GM19463 (cell line): ENCODE measurements around the gene ELL2.

Experiments used
- ATAC-seq: cut with Tn5 transposase; IDR thresholded peaks from one replicate; pipeline ENCODE4 v1.9.1; 2021; ENCODE audit warnings: mild to moderate bottlenecking, moderate library complexity; ENCODE audit not compliant: unreplicated experiment

Gene ELL2

DNA sequence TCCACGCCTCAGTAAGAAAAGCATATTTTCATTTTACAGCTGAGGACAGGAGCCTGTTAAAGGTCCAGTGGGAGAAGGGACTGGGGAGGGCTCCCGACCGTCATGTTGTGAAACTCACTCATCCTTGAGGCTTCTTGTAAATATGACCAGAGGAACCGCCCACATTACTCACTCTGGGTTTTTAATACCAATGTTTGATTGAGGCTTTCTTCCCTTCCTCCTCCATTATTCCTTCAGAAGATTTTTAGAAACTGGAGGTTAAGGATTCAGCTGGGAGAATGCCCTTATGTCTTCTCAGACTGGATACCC lies 77.7 kb downstream of the ELL2 start:
- peak; percentile 62 for ATAC-seq

DNA sequence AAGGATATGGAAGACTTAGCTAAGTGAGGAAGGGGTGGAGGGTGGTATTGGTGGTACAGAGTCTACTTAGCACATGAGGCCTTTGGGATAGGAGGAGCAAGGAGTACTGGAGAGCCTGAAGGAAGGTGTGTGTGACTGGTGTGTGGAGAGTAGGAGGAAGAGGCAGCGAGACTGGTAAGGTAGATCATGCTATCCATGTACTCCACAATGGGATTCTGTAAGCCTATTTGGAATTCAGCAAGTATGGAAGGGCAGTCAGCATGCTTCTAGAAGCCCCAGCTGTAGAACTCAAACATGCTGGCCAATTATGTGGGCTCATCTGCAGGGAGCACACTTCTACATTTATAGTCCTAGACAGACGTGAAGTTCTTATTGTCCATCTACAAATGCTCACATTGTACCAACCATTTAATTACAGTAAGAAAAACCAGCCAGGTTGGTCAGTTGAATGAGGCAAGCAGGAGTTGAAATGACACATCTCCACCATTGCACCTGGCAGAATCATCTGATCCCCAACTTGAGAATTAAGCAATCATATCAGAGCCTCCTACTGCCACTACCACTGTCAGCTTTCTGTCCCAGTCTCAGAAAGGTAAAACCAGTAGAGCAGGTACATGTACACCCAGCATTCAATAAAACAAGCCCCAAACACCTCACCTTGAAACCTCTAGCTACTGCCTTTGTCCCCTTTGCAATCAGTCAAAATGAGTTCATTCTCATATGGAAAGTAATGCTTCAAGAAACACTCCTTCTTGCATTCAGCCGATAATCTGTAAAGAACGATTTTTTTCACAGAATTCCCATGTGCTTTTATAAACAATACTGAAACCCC lies 78.2 kb downstream of the ELL2 start:
- ATAC-seq = peak; percentile 50

DNA sequence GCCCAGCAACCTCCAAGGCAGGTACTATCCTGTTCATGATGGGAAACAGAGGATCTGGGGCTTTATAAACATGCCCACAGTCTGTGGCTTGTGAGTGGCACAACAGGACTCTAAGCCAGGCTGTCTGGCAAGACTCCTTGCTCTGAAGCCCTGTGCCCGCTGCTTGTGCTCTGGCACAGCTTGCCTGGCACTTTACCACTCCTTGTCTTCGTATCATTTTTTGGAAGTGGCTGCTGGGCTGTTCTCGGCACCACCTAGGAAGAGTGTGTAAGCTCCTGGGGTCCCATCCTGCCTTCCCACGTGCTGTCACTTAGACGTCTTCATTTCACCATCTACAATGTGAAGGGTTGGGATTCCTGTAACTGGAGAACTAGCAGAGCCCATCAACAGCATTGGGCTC lies 79.8 kb downstream of the ELL2 start:
- ATAC-seq = no peak

DNA sequence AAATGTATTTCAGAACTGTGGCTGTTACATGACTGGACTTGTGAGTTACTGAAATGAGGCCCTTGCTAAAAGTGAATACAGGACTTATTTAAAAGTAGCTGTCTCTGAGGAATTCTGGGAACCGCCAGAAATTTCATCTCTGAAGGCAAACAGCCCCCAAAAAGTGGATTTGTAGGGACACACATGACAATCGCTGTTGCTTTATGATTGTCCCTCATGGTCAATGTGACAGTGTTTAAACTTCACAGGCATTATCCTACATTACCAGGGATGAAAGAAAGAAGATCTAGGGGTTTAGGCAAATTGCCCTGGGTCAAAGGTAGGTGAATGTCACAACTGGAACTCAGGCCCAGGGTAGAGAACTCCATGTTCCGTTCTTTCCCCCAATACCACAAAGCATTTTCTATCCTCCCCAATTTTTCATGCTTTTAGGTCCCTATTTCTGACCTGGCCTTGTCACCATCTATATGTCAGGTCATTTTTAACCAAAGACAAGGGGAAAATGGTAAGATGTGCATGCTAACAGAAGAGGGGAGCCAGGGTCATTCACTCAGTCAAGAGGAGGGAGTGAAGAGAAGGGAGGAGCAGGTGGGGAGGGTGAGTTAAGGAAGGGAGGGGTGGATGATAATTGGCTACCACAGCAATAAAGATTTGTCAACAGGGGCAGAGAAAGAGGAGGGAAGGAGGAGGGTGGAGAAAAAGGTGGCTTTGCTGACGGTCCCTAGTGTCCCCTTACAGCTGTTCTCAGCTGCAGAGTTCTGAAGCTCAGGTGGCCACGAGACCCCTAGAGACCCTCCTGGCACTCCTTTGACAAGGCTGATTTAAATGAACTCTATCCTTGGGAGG lies 81.3 kb downstream of the ELL2 start:
- no peak for ATAC-seq

DNA sequence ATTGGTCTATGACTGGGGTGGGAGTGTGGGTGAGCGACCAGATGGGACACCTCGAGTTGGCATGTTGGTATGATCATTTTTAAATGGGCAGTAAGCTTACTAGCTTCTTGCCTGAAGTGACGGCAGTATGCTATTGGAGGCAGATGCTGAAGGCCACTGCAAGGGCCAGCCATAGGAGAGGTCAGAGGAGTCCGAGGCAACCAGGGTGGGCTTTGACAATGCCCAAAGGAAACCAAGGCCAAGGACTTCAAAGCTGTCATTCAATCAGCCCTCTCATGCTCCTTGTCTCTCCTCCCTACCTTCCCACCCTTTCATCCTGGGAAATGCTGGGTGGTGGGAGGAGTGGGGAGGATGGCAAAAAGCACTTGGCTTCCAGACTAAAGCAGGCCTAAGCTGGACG lies 82.0 kb downstream of the ELL2 start:
- no peak for ATAC-seq

DNA sequence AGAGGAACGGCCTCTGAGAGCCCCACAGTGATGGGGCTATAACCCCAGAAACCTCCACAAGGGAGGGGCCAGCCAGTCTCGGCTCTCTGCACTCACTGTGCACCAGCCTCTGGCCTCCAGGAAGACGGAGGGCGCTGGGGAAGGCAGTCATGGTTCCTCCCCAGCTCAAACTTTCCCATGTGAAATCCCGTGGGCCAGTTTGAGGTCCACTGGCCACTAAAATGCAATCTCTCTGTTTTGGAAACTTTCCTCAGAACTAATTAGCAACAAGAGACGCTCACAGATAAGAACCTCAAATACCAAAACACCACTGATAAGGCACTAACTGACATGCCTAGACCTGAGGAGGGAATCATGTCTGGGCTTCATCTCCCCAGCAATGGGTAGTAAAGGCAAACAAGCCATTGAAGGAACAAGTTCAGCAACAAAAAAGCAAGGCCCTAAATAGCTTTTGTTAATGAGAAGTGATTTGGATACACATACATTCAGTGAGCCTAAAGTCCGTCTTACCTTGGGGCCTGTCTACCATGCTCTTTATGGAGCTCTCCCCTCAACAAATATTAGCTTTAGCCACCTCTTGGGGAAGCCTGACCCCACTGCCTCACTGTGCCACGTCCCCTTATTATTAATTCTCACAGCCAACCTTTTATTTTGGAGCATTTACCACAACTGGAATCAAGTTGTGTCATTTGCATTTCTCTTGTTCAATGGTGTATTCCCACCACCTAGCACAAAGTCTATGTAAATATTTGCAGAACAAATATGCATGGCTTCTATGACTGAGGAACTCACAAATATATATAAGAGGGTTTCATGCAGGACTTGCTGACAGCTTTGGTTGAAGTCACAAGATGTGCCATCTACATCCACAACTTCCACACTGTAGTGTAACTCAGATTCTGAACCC lies 83.0 kb downstream of the ELL2 start:
- no peak for ATAC-seq

DNA sequence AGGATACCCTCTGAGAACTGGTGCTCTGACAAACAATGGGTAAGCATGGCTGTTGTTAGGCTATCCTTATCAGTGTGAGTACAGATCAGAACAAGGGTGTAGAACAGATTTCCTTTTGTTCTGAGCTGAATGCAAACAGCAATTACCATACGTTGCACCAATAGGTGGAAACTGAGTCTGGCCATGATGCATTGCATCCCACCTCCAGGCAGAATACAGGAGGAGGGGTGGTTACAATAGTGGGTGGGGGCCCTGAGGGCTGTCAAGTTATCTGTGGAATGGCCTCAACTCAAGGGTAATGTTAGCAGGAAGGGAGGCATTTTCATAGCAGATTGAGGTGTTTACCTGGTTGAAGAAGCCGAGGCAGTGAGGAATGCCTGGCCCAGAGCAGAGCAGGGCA lies 84.9 kb downstream of the ELL2 start:
- no peak for ATAC-seq

DNA sequence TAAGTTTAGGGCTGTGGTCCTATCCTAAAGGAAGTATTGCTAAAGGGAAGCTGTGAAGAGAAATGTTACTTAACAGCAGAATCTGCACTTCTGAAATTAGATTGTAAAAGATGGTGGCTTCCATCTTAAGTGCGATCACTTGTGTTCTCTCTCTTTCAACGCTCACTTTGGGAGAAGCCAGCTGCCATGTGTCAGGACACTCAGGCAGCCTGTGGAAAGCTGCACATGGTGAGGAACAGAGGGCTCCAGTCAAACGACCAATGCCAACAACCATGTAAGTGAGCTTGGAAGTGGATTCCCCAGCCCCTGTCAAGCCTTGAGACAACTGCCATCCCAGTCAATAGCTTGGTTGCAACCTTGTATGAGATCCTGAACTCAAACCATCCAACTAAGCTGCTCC lies 87.4 kb downstream of the ELL2 start:
- ATAC-seq = no peak

DNA sequence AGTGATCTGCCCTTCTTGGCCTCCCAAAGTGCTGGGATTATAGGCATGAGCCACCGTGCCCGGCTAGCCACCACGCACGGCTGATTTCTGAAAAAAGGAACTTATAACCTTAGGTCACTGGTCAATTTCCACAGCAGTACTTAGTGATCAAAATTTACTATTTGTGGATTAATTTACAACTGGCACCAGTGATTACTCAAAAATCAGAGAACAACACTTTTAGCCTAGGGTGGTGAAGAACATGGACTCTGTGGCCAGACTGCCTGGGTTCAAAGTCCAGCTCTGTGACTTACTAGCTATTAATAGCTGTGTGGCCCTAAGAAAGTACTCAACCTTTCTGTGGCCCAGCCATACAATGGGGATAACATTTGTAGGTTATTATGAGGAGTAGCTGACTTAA lies 88.3 kb downstream of the ELL2 start:
- no peak for ATAC-seq

DNA sequence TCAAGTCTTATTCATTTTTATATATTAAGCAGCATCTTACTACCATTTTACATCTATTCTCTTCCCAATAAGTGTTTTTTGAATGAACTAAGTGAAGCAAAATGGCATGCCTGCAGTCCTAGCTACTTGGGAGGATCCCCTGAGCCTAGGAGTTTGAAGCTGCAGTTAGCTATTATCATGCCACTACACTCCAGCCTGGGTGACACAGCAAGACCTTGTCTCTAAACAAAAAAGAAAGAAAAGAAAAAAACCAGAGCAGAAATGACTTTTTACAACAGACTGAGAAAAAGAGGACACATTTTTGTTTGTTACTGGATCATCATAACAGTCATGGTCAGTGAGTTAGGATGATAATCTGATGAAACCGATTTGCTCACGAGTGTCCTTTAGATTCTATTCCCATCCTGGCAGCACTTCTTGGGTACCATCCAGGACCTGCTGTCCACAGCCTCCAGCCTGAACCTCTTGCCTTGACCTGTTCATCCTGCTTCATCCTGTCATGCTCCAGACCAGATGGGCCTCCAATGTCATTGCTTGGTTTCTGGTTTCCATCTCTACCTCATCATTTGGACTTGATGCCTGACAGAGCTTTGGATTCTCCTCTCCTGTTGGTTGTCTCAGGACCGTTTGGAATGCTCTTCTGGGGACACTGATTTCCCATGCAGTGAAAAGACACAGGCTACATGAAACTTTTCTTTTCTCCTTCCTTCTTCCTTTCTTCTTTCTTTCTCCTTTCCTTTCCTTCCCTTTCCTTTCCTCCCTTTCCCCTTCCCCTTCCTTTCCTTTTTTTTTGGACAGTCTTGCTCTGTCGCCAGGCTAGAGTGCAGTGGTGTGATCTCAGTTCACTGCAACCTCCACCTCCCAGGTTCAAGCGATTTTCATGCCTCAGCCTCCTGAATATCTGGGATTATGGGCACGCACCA lies 89.0 kb downstream of the ELL2 start:
- no peak for ATAC-seq

DNA sequence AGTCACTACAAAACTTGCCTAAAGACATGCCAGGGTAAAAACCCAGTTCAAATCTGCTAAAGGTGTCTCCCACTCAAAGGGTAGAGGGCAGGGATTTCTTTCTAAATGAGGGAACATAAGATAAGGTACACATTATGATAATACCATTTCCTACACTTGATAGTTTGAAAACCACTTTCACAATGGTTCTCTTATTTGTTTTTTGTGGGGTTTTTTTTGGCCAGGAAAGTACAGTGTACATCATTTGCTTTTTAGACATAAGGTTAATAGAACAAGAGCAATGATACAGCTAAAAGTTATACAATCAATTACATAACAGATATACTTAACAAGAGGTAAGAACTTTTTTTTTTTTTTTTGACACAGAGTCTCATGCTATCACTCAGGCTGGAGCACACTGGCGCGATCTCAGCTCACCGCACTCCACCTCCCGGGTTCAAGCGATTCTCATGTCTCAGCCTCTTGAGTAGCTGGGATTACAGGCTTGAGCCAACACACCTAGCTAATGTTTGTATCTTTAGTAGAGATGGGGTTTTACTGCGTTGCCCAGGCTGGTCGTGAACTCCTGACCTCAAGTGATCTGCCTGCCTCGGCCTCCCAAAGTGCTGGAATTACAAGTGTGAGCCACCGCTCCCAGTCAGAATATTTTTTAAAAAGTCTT lies 90.4 kb downstream of the ELL2 start:
- no peak for ATAC-seq

DNA sequence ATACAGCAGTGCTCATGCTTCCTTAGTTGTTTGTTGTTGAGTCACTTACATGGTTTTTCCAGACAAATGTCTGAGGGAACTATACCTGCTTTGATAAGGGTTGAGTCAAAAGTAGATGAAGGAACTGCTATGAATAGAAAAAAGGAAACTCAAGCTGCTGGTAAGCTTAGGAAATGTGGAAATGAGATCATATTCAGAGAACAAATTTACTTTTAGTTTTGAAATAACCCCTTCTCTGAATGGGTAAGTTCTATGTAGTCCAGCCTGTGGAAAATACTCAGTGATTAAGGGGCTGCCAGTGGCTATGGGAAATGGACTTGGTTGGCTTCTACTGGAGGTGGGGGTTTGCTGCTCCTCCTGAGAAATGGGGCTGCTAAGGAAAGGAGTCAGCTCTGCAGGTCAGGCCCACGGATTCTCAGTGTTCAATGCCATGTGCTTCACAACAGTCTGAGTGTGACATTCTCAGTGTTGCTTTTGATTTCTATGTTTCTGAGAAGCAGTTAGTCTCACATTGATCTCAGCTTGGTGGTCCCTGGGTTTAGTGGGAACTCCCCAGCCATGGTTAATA lies 91.5 kb downstream of the ELL2 start:
- ATAC-seq = peak; percentile 54

DNA sequence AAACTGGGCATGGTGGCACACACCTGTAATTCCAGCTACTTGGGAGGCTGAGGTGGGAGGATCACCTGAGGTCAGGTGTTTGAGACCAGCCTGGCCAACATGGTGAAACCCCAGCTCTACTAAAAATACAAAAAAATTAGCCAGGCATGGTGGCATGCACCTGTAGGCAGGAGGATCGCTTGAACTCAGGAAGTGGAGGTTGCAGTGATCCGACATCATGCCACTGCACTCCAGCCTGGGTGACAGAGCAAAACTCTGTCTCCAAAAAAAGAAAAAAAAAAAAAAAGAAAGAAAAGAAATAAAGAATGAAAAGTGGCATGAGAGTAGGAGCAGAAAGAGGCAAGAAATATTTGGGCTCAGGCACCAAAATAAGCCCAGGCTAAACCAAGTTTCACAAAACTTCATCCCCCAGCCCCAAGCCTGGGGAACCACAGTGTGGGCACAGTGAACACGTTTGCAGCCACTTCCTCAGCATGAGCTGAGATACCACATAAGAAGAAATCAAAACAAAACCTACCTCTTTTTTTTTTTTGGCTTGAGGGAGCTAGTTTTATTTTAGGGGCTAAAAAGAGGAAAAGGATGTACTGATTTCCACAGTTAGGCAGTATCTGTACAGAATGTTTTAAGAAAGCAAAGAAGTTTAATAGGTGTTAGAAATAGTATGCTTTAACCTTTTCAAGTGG lies 92.3 kb downstream of the ELL2 start:
- peak; percentile 47 for ATAC-seq

DNA sequence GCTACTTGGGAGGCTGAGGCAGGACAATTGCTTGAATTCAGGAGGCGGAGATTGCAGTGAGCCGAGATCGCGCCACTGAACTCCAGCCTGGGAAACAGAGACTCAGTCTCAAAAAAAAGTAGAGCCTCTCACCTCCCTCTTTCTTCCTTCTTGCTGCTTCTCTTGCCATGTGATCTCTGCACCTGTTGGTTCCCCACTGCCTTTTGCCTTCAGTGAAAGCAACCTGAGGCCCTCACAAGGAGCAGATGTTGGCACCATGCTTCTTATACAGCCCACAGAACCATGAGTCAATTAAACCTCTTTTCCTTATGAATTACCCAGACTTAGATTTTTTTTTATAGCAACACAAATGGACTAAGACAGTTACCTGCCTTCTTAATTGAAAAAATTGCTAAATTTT lies 93.5 kb downstream of the ELL2 start:
- no peak for ATAC-seq

DNA sequence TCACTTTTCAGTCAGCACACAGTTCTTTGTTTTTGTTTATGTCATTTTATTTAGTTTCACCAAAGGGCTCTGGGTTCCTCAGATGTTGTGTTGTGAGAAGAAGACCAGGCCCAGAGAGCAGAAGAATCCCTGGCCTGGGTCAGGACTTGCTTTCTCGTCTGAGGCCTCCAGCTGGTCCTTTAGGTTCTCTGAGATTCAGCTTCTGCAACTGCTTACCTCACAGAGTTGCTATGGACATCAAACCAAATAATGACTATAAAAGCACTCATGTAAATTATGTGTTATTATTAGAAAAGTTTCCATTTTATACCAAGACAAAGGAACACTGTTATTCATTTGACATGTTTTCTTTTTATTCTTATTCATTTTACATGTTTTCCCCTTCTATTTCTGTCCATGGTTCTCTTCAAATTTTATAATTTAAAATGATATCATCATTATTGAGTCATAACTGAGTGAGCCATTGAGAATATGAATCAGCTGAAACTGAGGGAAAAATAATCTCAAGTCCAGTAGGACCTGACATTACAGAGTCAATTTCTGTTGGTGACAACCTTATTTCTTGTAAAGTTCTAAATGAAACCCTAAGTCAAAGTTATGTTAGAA lies 95.1 kb downstream of the ELL2 start:
- ATAC-seq = no peak

DNA sequence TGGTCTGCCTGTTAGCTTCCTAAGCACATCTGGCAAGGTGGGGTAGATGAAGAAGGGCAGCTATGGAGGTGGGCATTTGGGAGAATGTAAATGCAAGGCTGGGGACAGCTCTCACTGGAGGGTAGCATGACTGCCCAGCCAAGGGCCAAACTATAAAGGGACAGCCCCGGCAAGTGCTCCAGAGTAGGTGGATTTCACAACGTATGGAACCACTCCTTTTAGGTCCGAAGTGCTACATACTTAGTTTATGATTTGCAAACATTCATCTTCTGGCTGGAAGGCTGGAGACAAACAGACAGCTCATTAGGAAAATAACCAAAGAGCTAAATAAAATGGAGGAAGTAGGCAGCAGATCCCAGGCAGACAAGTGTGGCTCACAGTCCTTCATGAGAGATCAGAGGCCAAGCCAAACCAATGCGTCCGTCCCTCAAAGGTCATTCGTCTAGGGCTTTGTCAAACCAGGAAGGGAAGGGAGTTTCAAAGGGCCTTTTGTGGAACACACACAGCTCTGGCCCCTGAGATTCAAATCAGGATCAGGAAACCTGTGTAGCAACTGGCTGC lies 96.6 kb downstream of the ELL2 start:
- no peak for ATAC-seq

DNA sequence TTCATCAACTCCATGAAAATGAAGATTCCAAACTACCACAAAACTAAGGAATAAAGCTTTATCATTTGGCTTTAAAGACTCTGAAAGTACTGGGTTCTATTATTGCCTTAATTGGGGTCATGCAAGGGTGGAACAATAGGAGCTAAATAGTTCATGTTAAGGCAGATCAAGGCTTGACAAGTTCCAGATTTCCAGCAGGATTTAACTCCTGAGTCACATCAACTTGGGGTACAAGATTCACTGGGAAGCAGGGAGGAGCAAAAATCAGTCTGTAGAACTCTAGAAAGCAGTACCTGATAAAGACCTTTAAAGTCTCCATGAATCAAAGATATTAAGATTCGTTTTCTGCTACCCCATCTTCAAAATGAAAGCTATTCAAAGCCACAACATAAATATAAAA lies 97.2 kb downstream of the ELL2 start:
- no peak for ATAC-seq

DNA sequence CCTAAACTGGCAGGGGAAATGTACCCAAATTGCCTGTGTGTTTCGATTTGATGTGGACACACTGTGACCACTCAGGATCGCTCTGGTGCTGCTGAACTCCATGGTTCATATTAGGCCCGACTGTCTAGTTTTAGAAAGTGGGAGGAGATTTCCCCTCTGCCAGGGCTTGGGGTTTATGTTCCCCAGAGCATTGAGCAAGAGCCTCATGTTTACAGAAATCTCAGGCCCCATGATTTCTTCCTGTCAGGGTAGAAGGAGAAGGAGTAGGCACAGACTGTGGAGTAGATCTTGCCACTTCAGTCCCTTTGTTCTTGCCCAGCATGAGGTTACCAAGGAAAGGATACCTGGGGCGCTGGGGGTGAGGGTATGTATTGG lies 98.3 kb downstream of the ELL2 start:
- ATAC-seq = no peak
